ENCODE results near the gene SLC52A3. TPM values are rescaled to one million over a fixed set of nuclear protein-coding genes. Genes with fewer than 3 reads are reported as not detected.
A peak's percentile ranks its signal among the peaks of the same experiment; 100 is the strongest.

Gene SLC52A3
- total RNA-seq, 1 experiment from 2014 or later: 0.14 TPM

DNA sequence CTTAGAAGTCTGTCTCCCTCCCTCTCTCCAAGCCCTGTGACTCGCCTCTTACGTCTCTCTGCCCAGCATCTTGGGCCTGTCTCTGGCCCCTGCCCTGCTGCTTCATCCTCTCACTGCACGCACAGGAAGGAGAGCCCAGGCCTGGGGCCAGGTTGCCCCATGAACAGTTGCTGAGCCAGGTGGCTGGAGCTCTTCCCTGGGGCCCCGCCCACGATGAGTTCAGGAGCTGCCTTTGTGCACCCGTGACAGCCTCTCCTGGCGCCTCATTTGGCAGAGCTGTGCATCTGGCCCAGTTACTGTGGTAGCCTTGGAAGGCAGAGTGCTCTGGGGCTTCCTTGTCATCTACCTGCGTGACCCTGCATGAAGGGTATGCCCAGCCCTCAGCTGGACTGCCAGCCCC lies 44.5 kb downstream of the SLC52A3 start:
- no peaks in the 10 kb centered on the region for H3K9me3 Mint-ChIP-seq (ENCODE audit: unreplicated experiment)
- ChIA-PET POLR2A (interaction anchor here (0.7 kb wide), 1 partner anchor 64 kb away, joined by 3 read pairs; no protein-coding TSS in a partner anchor), CTCF (interaction anchor here (0.8 to 2.4 kb wide), 6 partner anchors 14 to 213 kb away, joined by 3 to 7 read pairs (median 3); no protein-coding TSS in a partner anchor)
- H3K36me3 Mint-ChIP-seq (ENCODE audit: insufficient read depth, unreplicated experiment): no peaks in the 10 kb centered on the region
- no peak overlapping the region for H3K4me3 Mint-ChIP-seq (ENCODE audit: unreplicated experiment)
- peaks cover 46% of the 10 kb centered on the region for H3K27me3 Mint-ChIP-seq (ENCODE audit: insufficient read depth, unreplicated experiment)
- TF ChIP-seq, protein P1, sequence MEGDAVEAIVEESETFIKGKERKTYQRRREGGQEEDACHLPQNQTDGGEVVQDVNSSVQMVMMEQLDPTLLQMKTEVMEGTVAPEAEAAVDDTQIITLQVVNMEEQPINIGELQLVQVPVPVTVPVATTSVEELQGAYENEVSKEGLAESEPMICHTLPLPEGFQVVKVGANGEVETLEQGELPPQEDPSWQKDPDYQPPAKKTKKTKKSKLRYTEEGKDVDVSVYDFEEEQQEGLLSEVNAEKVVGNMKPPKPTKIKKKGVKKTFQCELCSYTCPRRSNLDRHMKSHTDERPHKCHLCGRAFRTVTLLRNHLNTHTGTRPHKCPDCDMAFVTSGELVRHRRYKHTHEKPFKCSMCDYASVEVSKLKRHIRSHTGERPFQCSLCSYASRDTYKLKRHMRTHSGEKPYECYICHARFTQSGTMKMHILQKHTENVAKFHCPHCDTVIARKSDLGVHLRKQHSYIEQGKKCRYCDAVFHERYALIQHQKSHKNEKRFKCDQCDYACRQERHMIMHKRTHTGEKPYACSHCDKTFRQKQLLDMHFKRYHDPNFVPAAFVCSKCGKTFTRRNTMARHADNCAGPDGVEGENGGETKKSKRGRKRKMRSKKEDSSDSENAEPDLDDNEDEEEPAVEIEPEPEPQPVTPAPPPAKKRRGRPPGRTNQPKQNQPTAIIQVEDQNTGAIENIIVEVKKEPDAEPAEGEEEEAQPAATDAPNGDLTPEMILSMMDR (IDR thresholded peaks at IDR 0.05; ENCODE audit: unreplicated experiment): no peak
- no peaks in the 10 kb centered on the region for H3K4me1 Mint-ChIP-seq (ENCODE audit: insufficient read depth, unreplicated experiment)
- H3K27ac Mint-ChIP-seq (ENCODE audit: low read depth, unreplicated experiment): no peak overlapping the region
- DNase-seq (ENCODE audit: unreplicated experiment): peak; percentile 30
- BruUV-seq (replicated peaks): no TSS peak
- intact Hi-C loops (cut with micrococcal nuclease): no loop called here

DNA sequence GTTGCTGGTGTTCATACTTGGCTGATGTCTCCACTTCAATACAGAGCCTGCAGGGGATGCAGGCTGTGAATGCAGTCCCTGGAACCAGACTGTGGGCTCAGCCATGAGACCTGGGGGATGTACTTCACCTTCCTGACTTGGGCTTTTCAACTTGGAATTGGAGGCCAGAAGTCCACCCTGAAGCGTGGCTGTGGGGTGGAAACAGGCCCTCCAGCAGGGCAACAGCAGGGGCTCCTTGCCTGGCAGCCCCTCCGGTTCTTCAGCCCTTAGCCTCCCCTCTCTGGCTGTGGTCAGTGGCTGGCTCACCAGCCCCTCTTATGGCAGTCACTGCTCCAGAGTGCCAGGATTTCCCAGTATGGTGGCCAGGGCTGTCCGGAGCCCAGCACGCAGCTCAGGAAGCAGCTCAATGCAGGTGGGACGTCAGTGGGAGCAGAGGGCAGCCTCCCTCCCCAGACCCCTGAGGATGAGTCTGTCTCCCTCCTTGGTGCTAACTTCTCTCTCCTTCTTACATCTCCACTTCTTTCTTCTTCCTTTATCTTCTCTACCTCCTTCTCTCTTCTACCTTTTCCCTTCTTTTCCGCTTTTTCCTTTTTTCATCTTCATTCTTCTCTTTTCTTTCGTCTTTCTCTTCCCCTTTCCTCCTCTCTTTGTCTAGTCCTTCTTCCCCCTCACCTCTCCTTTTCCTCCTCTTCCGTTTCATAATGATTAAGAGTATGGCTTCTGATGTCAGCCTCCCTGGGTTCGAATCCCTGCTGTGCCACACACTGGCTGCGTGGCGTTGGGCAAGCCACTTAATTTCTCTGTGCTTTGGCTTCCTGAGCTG lies 45.3 kb downstream of the SLC52A3 start:
- TF ChIP-seq, protein P1 (IDR thresholded peaks at IDR 0.05; ENCODE audit: unreplicated experiment): no peak
- Mint-ChIP-seq H3K4me1 (ENCODE audit: insufficient read depth, unreplicated experiment) (no peaks in the 10 kb centered on the region), H3K4me3 (ENCODE audit: unreplicated experiment) (no peak overlapping the region), H3K36me3 (ENCODE audit: insufficient read depth, unreplicated experiment) (no peaks in the 10 kb centered on the region), H3K27me3 (ENCODE audit: insufficient read depth, unreplicated experiment) (peaks cover 41% of the 10 kb centered on the region), H3K9me3 (ENCODE audit: unreplicated experiment) (no peaks in the 10 kb centered on the region), H3K27ac (ENCODE audit: low read depth, unreplicated experiment) (no peak overlapping the region)
- intact Hi-C loops (cut with micrococcal nuclease): no loop called here
- ChIA-PET CTCF (interaction anchor here (0.5 to 2.4 kb wide), 8 partner anchors 14 to 291 kb away, joined by 3 to 7 read pairs (median 3); no protein-coding TSS in a partner anchor), POLR2A (interaction anchor here (0.7 to 1.6 kb wide), 2 partner anchors 20 to 63 kb away, joined by 3 to 6 read pairs; no protein-coding TSS in a partner anchor)
- no peak for DNase-seq (ENCODE audit: unreplicated experiment)
- BruUV-seq (replicated peaks): no TSS peak

DNA sequence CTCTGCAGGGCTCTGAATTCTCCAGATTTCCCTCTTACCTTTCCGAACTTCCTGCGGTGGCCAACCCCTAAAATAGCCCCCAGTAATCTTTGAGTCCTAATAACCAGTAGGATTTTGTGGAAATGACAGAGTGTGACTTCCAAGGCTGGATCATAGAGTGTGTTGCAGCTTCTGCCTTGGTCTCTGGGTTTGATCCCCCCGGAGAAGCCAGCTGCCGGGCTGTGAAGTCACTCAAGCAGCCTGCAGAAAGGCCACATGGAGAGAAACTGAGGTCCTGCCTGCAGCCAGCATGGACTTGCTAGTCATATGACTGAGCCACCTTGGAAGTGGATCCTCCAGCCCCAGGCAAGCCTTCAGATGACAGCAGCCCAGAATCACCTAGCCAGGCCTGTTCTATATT lies 46.4 kb downstream of the SLC52A3 start:
- no peaks in the 10 kb centered on the region for H3K9me3 Mint-ChIP-seq (ENCODE audit: unreplicated experiment)
- DNase-seq (ENCODE audit: unreplicated experiment): no peak
- H3K27ac Mint-ChIP-seq (ENCODE audit: low read depth, unreplicated experiment): no peak overlapping the region
- POLR2A ChIA-PET: interaction anchor here (1.6 kb wide), 1 partner anchor 19 kb away, joined by 6 read pairs; no protein-coding TSS in a partner anchor
- CTCF ChIA-PET: interaction anchor here (0.7 to 2.4 kb wide), 3 partner anchors 12 to 234 kb away, joined by 4 to 7 read pairs (median 5); no protein-coding TSS in a partner anchor
- TF ChIP-seq, protein P1 (IDR thresholded peaks at IDR 0.05; ENCODE audit: unreplicated experiment): no peak
- intact Hi-C loops (cut with micrococcal nuclease): no loop called here
- H3K27me3 Mint-ChIP-seq (ENCODE audit: insufficient read depth, unreplicated experiment): peaks cover 41% of the 10 kb centered on the region
- H3K4me1 Mint-ChIP-seq (ENCODE audit: insufficient read depth, unreplicated experiment): no peaks in the 10 kb centered on the region
- no peak overlapping the region for H3K4me3 Mint-ChIP-seq (ENCODE audit: unreplicated experiment)
- H3K36me3 Mint-ChIP-seq (ENCODE audit: insufficient read depth, unreplicated experiment): no peaks in the 10 kb centered on the region
- no TSS peak for BruUV-seq (replicated peaks)

DNA sequence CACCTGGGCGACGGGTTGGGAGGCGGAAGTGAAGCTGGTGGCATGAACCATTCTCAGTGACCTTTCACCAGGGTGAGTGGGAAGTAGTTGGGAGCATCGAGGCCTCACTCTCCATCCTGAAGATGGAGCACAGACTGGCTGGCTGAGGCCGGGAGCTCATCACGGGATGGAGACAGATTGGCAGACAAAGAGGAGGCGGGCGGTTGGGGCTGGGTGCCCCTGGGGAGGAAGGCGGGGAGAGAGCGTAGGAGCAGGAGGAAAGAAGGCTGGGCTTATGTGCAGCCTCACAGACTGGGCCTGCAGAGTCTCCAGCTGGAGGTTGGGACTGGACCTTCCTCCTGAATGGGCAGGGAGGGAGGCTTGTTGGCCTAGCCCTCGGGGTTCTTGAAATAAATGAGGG lies 48.5 kb downstream of the SLC52A3 start:
- no TSS peak for BruUV-seq (replicated peaks)
- intact Hi-C loops (cut with micrococcal nuclease): no loop called here

More for the DNA sequence above, 48.5 kb downstream of the SLC52A3 start:
- TF ChIP-seq, protein P1 (IDR thresholded peaks at IDR 0.05; ENCODE audit: unreplicated experiment): no peak
- Mint-ChIP-seq H3K4me3 (ENCODE audit: unreplicated experiment) (no peak overlapping the region), H3K27me3 (ENCODE audit: insufficient read depth, unreplicated experiment) (peaks cover 41% of the 10 kb centered on the region), H3K27ac (ENCODE audit: low read depth, unreplicated experiment) (no peak overlapping the region), H3K36me3 (ENCODE audit: insufficient read depth, unreplicated experiment) (no peaks in the 10 kb centered on the region), H3K4me1 (ENCODE audit: insufficient read depth, unreplicated experiment) (no peaks in the 10 kb centered on the region), H3K9me3 (ENCODE audit: unreplicated experiment) (no peaks in the 10 kb centered on the region)
- ChIA-PET CTCF (no interaction called here), POLR2A (no interaction called here)
- no peak for DNase-seq (ENCODE audit: unreplicated experiment)

Measured in MCF 10A (cell line).